GM10248 (cell line): ENCODE data around the gene U2SURP.
"Not testable (repeated sequence)": the region's sequence is repeated elsewhere in the genome, so short reads cannot be mapped to it uniquely, and the experiment has no call there.

ENCODE experiments used
- CTCF ChIA-PET: fragments of 300-600 bp; sonication (Branson Sonifier 250); formaldehyde crosslinking; extraction: SDS; loops from one replicate; lab custom pipeline; 2021; ENCODE audit warnings: antibody characterized with exemption; lab: Yijun Ruan, JAX
- POLR2A ChIA-PET: fragments of 350-650 bp; sonication (Branson Sonifier 250); formaldehyde crosslinking; extraction: SDS; loops from one replicate; lab custom pipeline; 2020; ENCODE audit warnings: antibody characterized with exemption; lab: Yijun Ruan, JAX
- DNase-seq: peaks from one replicate; pipeline ENCODE4 v3.0.0; 2012; ENCODE audit errors: extremely low spot score
- CTCF ChIP-seq: IDR thresholded peaks from 2 replicates; pipeline ENCODE4 v1.5.1; 2012; ENCODE audit warnings: mild to moderate bottlenecking, low read depth; ENCODE audit errors: extremely low read depth, missing control alignments, control extremely low read depth

U2SURP gene

GRCh38 chr3:142984255-142984654 is 17.1 kb upstream of the U2SURP start:
- TF ChIP-seq CTCF = no peak
- DNase-seq = no peak
- ChIA-PET CTCF (interaction anchor here (0.8 to 6.3 kb wide), 6 partner anchors 10 to 155 kb away, joined by 3 to 62 read pairs (median 4); partner anchors contain the start of gene U2SURP), POLR2A (no interaction called here)

DNA sequence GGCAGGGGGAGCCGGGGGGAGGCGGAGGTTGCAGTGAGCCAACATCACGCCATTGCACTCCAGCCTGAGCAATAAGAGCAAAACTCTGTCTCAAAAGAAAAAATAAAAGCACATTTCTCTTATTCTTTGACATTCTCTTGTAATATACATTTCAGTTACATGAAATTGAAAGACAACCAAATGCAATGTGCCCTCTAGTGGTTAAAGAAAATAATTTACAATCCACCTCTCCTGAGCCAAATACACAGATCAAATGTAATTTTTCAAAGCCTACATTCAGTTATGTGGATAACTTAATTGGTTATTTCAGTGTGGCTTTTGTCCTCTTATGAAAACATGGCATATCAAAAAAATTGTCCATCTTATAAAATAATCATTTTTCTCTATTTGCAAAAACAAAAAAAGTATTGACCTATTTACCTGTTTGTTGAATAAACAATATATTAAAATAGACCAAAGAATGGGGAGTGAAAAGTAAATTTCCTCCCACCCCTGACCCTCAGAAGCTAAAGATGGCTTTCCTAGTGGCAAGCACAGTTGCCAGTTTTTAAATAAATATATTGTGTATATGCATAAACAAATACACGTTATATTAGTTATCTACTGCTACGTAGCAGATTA is 14.2 kb upstream of the U2SURP start:
- peak; percentile 60 for DNase-seq
- ChIA-PET POLR2A (interaction anchor here (0.7 kb wide), 1 partner anchor 13 kb away, joined by 3 read pairs; no protein-coding TSS in a partner anchor), CTCF (interaction anchor here (0.6 to 2.6 kb wide), 14 partner anchors 14 to 400 kb away, joined by 3 to 41 read pairs (median 4); partner anchors contain the start of gene U2SURP)
- peak; percentile 62 for TF ChIP-seq CTCF

GRCh38 chr3:142987707-142988106 is 13.7 kb upstream of the U2SURP start:
- no peak for TF ChIP-seq CTCF
- CTCF ChIA-PET = interaction anchor here (0.6 to 2.6 kb wide), 13 partner anchors 14 to 401 kb away, joined by 3 to 41 read pairs (median 4); partner anchors contain the start of gene U2SURP
- POLR2A ChIA-PET = interaction anchor here (0.7 kb wide), 1 partner anchor 12 kb away, joined by 3 read pairs; no protein-coding TSS in a partner anchor
- DNase-seq = peak; percentile 34

GRCh38 chr3:142988221-142988620 is 13.1 kb upstream of the U2SURP start:
- DNase-seq, POLR2A ChIA-PET: not testable (repeated sequence)
- CTCF ChIA-PET = interaction anchor here (0.8 to 2.6 kb wide), 11 partner anchors 13 to 401 kb away, joined by 3 to 41 read pairs (median 5); partner anchors contain the start of gene U2SURP

- POLR2A ChIA-PET, CTCF ChIA-PET, DNase-seq: not testable (repeated sequence)
Observed at GRCh38 chr3:142988826-142989225, 12.5 kb upstream of the U2SURP start.

DNA sequence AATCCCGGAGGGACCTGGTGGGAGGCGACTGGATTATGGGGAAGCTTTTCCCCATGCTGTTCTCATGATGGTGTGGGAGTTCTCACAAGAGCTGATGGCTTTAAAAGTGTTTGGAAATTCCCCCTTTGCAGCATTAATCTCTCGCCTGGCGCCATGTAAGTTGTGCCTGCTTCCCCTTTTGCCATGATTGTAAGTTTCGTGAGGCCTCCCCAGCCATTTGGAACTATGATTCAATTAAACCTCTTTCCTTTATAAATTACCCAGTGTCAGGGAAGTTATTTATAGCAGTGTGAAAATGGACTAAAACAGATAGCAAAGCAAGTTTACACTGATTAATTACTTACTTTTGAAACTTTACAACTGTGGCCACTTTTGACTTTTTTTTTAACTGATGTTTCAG is 10.6 kb upstream of the U2SURP start:
- POLR2A ChIA-PET = interaction anchor here (1.1 kb wide), 1 partner anchor 11 kb away, joined by 5 read pairs; no protein-coding TSS in a partner anchor
- DNase-seq = no peak
- CTCF ChIA-PET = interaction anchor here (1.0 to 9.1 kb wide), 6 partner anchors 9 to 404 kb away, joined by 3 to 130 read pairs (median 6); no protein-coding TSS in a partner anchor
- TF ChIP-seq CTCF = no peak

DNA sequence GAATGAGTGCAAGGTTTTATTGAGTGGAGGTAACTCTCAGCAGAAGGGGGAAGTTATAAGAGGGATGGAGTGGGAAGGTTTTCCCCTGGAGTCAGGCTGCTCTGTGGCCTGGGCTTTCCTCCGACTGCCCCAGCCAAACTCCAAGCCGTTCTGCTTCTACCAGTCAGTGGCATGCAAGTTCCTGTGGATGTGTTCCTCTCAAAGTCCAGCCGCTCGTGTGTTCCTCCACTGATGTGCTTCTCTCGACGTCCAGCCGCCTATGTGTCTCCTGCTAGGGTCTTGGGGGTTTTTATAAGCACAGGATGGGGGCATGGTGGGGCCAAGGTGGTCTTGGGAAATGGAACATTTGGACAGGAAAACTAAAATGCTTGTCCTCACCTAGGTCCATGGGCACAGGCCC is 9.0 kb upstream of the U2SURP start:
- no peak for DNase-seq
- ChIA-PET POLR2A (no interaction called here), CTCF (interaction anchor here (0.7 to 9.1 kb wide), 4 partner anchors 8 to 164 kb away, joined by 3 to 130 read pairs (median 9); no protein-coding TSS in a partner anchor)

More for the DNA sequence above, 9.0 kb upstream of the U2SURP start:
- TF ChIP-seq CTCF = no peak
